IMR-90 (cell line): ENCODE measurements around the gene KRT6C. TPM values are rescaled to one million over a fixed set of nuclear protein-coding genes. Genes with fewer than 3 reads are reported as not detected.

Experiments
- ATAC-seq: fragments of 200-7000 bp; cut with Tn5 transposase; 2 replicates; pipeline ENCODE4 v1.9.1; 2020; ENCODE audit warnings: low read depth, mild to moderate bottlenecking, moderate library complexity
- BruUV-seq: library from RNA; stranded (reverse); fragments of 400-500 nt; replicated peaks from 2 replicates; lab custom pipeline; 2021; lab: Mats Ljungman, UMichigan
- CTCF ChIA-PET: fragments of 300-600 bp; formaldehyde crosslinking; extraction: SDS; loops from one replicate; lab custom pipeline; 2021; ENCODE audit warnings: antibody characterized with exemption; lab: Yijun Ruan, JAX
- POLR2A ChIA-PET: fragments of 300-600 bp; sonication (Branson Sonifier 250); formaldehyde crosslinking; loops from one replicate; lab custom pipeline; 2022; ENCODE audit warnings: antibody characterized with exemption; ENCODE audit not compliant: unreplicated experiment; lab: Charles Lee
- DNase-seq: peaks from one replicate; pipeline ENCODE4 v3.0.0; 2013
- H2AFZ ChIP-seq: replicated peaks from 2 replicates; pipeline ENCODE3; 2013; ENCODE audit warnings: low read length, mild to moderate bottlenecking; ENCODE audit not compliant: poor library complexity
- H2AK5ac ChIP-seq: 2 replicates; pipeline ENCODE4 v1.6.1; 2013; ENCODE audit warnings: low read depth, low read length, inconsistent platforms
- H2AK9ac ChIP-seq: replicated peaks from 2 replicates; pipeline ENCODE3; 2013; ENCODE audit warnings: mild to moderate bottlenecking, low read depth, low read length, moderate library complexity; ENCODE audit not compliant: poor library complexity
- H2BK120ac ChIP-seq: 2 replicates; pipeline ENCODE4 v1.6.1; 2013; ENCODE audit warnings: low read depth, low read length, inconsistent platforms
- H2BK15ac ChIP-seq: 3 replicates; pipeline ENCODE4 v1.6.1; 2013; ENCODE audit warnings: low read depth, low read length, inconsistent platforms
- H2BK20ac ChIP-seq: 2 replicates; pipeline ENCODE4 v1.6.1; 2013; ENCODE audit warnings: low read depth, mild to moderate bottlenecking, inconsistent platforms, low read length, moderate library complexity
- H2BK5ac ChIP-seq: 2 replicates; pipeline ENCODE4 v1.6.1; 2013; ENCODE audit warnings: mild to moderate bottlenecking, low read depth, low read length, inconsistent platforms; ENCODE audit not compliant: poor library complexity, severe bottlenecking
- H3K14ac ChIP-seq: replicated peaks from 2 replicates; pipeline ENCODE4 v1.6.1; 2013; ENCODE audit warnings: low read depth, low read length, inconsistent platforms
- H3K18ac ChIP-seq: 2 replicates; pipeline ENCODE4 v1.6.1; 2013; ENCODE audit warnings: low read depth, low read length, control low read depth
- H3K23ac ChIP-seq: 2 replicates; pipeline ENCODE4 v1.6.1; 2013; ENCODE audit warnings: low read depth, low read length, inconsistent platforms
- H3K27ac ChIP-seq: 2 replicates; pipeline ENCODE4 v1.5.1; 2013; ENCODE audit warnings: mild to moderate bottlenecking, control low read depth, low read length; ENCODE audit not compliant: insufficient read depth
- H3K27me3 ChIP-seq: 2 replicates; pipeline ENCODE4 v1.6.1; 2013; ENCODE audit warnings: low read length; ENCODE audit not compliant: control insufficient read depth, insufficient read depth
- H3K36me3 ChIP-seq: 2 replicates; pipeline ENCODE4 v1.6.1; 2013; ENCODE audit warnings: low read length, mixed read lengths; ENCODE audit not compliant: control insufficient read depth, insufficient read depth
- H3K4ac ChIP-seq: 2 replicates; pipeline ENCODE4 v1.6.1; 2013; ENCODE audit warnings: low read depth, low read length, inconsistent platforms
- H3K4me1 ChIP-seq: 2 replicates; pipeline ENCODE4 v1.6.1; 2013; ENCODE audit warnings: low read length, mixed read lengths; ENCODE audit not compliant: control insufficient read depth, insufficient read depth
- H3K4me2 ChIP-seq: 2 replicates; pipeline ENCODE4 v1.6.1; 2013; ENCODE audit warnings: low read depth, mild to moderate bottlenecking, control low read depth, low read length, moderate library complexity
- H3K4me3 ChIP-seq: 2 replicates; pipeline ENCODE4 v1.5.1; 2013; ENCODE audit warnings: low read depth, mild to moderate bottlenecking, control low read depth, low read length, moderate library complexity; ENCODE audit not compliant: insufficient read depth
- H3K56ac ChIP-seq: 2 replicates; pipeline ENCODE4 v1.6.1; 2013; ENCODE audit warnings: low read length, inconsistent platforms; ENCODE audit not compliant: insufficient read depth; ENCODE audit errors: extremely low read depth
- H3K79me1 ChIP-seq, 2 experiments: 2 replicates each; pipeline ENCODE4 v1.6.1; 2013; ENCODE audit warnings: low read length in 2 of 2, inconsistent platforms in 1 of 2, low read depth in 1 of 2
- H3K9ac ChIP-seq: 2 replicates; pipeline ENCODE4 v1.6.1; 2013; ENCODE audit warnings: low read depth, low read length, control low read depth
- H3K9me1 ChIP-seq: 2 replicates; pipeline ENCODE4 v1.6.1; 2013; ENCODE audit warnings: low read length, inconsistent platforms; ENCODE audit not compliant: insufficient read depth
- H3K9me3 ChIP-seq: 2 replicates; pipeline ENCODE4 v1.6.1; 2013; ENCODE audit warnings: low read length; ENCODE audit not compliant: control insufficient read depth, insufficient read depth
- H4K20me1 ChIP-seq: 2 replicates; pipeline ENCODE4 v1.6.1; 2013; ENCODE audit warnings: low read length, inconsistent platforms; ENCODE audit not compliant: insufficient read depth
- H4K5ac ChIP-seq: 2 replicates; pipeline ENCODE4 v1.6.1; 2013; ENCODE audit warnings: mild to moderate bottlenecking, low read depth, low read length, control low read depth
- H4K8ac ChIP-seq, 2 experiments: 2 replicates each; pipeline ENCODE4 v1.6.1; 2013; ENCODE audit warnings: low read depth in 2 of 2, low read length in 2 of 2, control low read depth in 1 of 2, inconsistent platforms in 1 of 2
- H4K91ac ChIP-seq: 2 replicates; pipeline ENCODE4 v1.6.1; 2013; ENCODE audit warnings: low read depth, low read length, inconsistent platforms; ENCODE audit not compliant: insufficient read depth
- BHLHE40 ChIP-seq: fragments of 150-350 bp; IDR thresholded peaks from 2 replicates; pipeline ENCODE4 v1.6.1; 2016; ENCODE audit warnings: mild to moderate bottlenecking, low read depth, low read length
- CEBPB ChIP-seq: IDR thresholded peaks from 2 replicates; pipeline ENCODE4 v1.6.1; 2012; ENCODE audit warnings: low read depth, low read length, improper control_type of control experiment
- CHD1 ChIP-seq: IDR thresholded peaks from 2 replicates; pipeline ENCODE4 v1.6.1; 2012; ENCODE audit warnings: low read depth, low read length, improper control_type of control experiment
- ELK1 ChIP-seq: fragments of 150-350 bp; IDR thresholded peaks from 2 replicates; pipeline ENCODE4 v1.6.1; 2016; ENCODE audit warnings: low read depth, mild to moderate bottlenecking, low read length, moderate library complexity, borderline replicate concordance
- MAFK ChIP-seq: IDR thresholded peaks from 2 replicates; pipeline ENCODE4 v1.6.1; 2012; ENCODE audit warnings: low read depth, low read length, improper control_type of control experiment
- MAZ ChIP-seq: IDR thresholded peaks from 2 replicates; pipeline ENCODE4 v1.6.1; 2012; ENCODE audit warnings: low read depth, mild to moderate bottlenecking, low read length, improper control_type of control experiment, moderate library complexity, borderline replicate concordance
- MXI1 ChIP-seq: IDR thresholded peaks from 2 replicates; pipeline ENCODE4 v1.6.1; 2012; ENCODE audit warnings: low read depth, mild to moderate bottlenecking, low read length, moderate library complexity, borderline replicate concordance
- NFE2L2 ChIP-seq: fragments of 150-350 bp; IDR thresholded peaks from 2 replicates; pipeline ENCODE4 v1.6.1; 2016; ENCODE audit warnings: low read depth, mild to moderate bottlenecking, low read length
- POLR2A ChIP-seq: IDR thresholded peaks from 2 replicates; pipeline ENCODE4 v1.6.1; 2012; ENCODE audit warnings: mild to moderate bottlenecking, low read depth, low read length
- RAD21 ChIP-seq: IDR thresholded peaks from 2 replicates; pipeline ENCODE4 v1.6.1; 2012; ENCODE audit warnings: low read length, improper control_type of control experiment
- RCOR1 ChIP-seq: IDR thresholded peaks from 2 replicates; pipeline ENCODE4 v1.6.1; 2012; ENCODE audit warnings: mild to moderate bottlenecking, low read length, improper control_type of control experiment; ENCODE audit not compliant: insufficient replicate concordance
- RFX5 ChIP-seq: IDR thresholded peaks from 2 replicates; pipeline ENCODE4 v1.8.0; 2012; ENCODE audit warnings: low read depth, mild to moderate bottlenecking, low read length, moderate library complexity
- SMC3 ChIP-seq: fragments of 150-350 bp; IDR thresholded peaks from 2 replicates; pipeline ENCODE4 v1.6.1; 2016; ENCODE audit warnings: low read depth, mild to moderate bottlenecking, antibody characterized with exemption, low read length, moderate library complexity
- USF2 ChIP-seq: fragments of 150-350 bp; IDR thresholded peaks from 2 replicates; pipeline ENCODE4 v1.6.1; 2017; ENCODE audit warnings: mild to moderate bottlenecking, antibody characterized with exemption, low read length, low read depth
- WGBS, 2 experiments: methylation state at CpG; one replicate each; pipeline versions ENCODE4 v1.1.5 to v1.1.7; 2013; ENCODE audit warnings: missing lambda C conversion rate in 2 of 2; ENCODE audit not compliant: insufficient read length in 1 of 2; ENCODE audit errors: extremely low coverage in 2 of 2; 5-methylcytosine and 5-hydroxymethylcytosine counted together
- dilution Hi-C: fragments of 300-500 bp; cut with HindIII; formaldehyde crosslinking; loops from one replicate; pipeline ENCODE4 v1.14.3; 2018; ENCODE audit warnings: low sequenced_read_pairs; ENCODE audit not compliant: unreplicated experiment
- in situ Hi-C: fragments of 300-500 bp; cut with MboI; formaldehyde crosslinking; loops from 3 replicates; pipeline ENCODE4 v1.14.3; 2019; ENCODE audit warnings: low sequenced_read_pairs, inconsistent platforms, mixed read lengths
- intact Hi-C: fragments of 100-400 bp; cut with micrococcal nuclease; formaldehyde crosslinking; loops from 2 replicates; pipeline ENCODE4 v1.10.0; 2022
- polyA plus RNA-seq, 3 experiments: library from polyadenylated mRNA; depleted of rRNA; stranded (reverse); fragments of >200 nt; gene quantifications; 2 replicates each; pipeline ENCODE4 v1.2.3, GENCODE V29; 2012; ENCODE audit warnings: low replicate concordance in 1 of 3
- total RNA-seq: library from RNA; depleted of rRNA; stranded (reverse); fragments of >200 nt; gene quantifications from 2 replicates; pipeline ENCODE4 v1.2.3, GENCODE V29; 2012

Gene KRT6C
- total and polyA plus RNA-seq, 2 of the 4 experiments (the other 2 are of a cell fraction), result not detected

GRCh38 chr12:52515319-52515646 is 41.7 kb upstream of the KRT6C start (continued):
- TF ChIP-seq ELK1 (no peak), BHLHE40 (no peak)

GRCh38 chr12:52514471-52515318 is 41.1 kb upstream of the KRT6C start:
- H3K36me3 ChIP-seq, result no peaks in the 10 kb centered on the region
- 32% methylated on average over 3 of the region's 14 CpGs; no CpG with 5 or more reads in 1 of the 2 experiments for WGBS, 2 experiments
- no peak overlapping the region for H3K4me3 ChIP-seq
- no peak overlapping the region for H4K8ac ChIP-seq
- H2BK5ac ChIP-seq, result no peak overlapping the region
- no peak overlapping the region for H2BK20ac ChIP-seq
- H3K4me2 ChIP-seq, result no peak overlapping the region
- H2AK9ac ChIP-seq, result no peak overlapping the region
- no peaks in the 10 kb centered on the region for H3K9me3 ChIP-seq
- CTCF ChIA-PET, result no interaction called here
- no peak overlapping the region for H4K91ac ChIP-seq
- no peak overlapping the region for H2BK15ac ChIP-seq
- H2BK120ac ChIP-seq, result no peak overlapping the region
- H3K27ac ChIP-seq, result no peak overlapping the region
- dilution Hi-C loops (no loop called here), in situ Hi-C loops (no loop called here), intact Hi-C loops (no loop called here)
- H3K23ac ChIP-seq, result no peak overlapping the region
- no peak overlapping the region for H3K56ac ChIP-seq
- H3K4ac ChIP-seq, result no peak overlapping the region
- H3K18ac ChIP-seq, result no peak overlapping the region
- no peak overlapping the region for H2AFZ ChIP-seq
- H3K4me1 ChIP-seq, result no peaks in the 10 kb centered on the region
- no peak overlapping the region for H3K14ac ChIP-seq
- no TSS peak for BruUV-seq
- no peak overlapping the region for H3K9ac ChIP-seq
- ATAC-seq, result no peak
- no peaks in the 10 kb centered on the region for H4K20me1 ChIP-seq
- H3K79me1 ChIP-seq, result no peaks in the 10 kb centered on the region
- POLR2A ChIA-PET, result no interaction called here
- no peak overlapping the region for H2AK5ac ChIP-seq
- H3K9me1 ChIP-seq, result no peaks in the 10 kb centered on the region
- H3K27me3 ChIP-seq, result peaks cover 22% of the 10 kb centered on the region
- DNase-seq, result no peak
- H4K5ac ChIP-seq, result no peak overlapping the region
- TF ChIP-seq CEBPB (no peak), POLR2A (no peak), RAD21 (no peak), SMC3 (no peak), RFX5 (no peak), NFE2L2 (no peak), MAFK (no peak), USF2 (no peak), BHLHE40 (no peak), RCOR1 (no peak), CHD1 (no peak), MAZ (no peak), ELK1 (no peak), MXI1 (no peak)
